Fibroblast of pulmonary artery (primary cell): Measurements from ENCODE around the gene TSEN54.

ENCODE experiments used
- DNase-seq: peaks from one replicate; pipeline ENCODE4 v3.0.0-alpha.2; 2010; ENCODE audit warnings: low read depth
- H3K4me3 ChIP-seq: replicated peaks from 2 replicates; pipeline ENCODE4 v1.5.1; 2011; ENCODE audit warnings: low read depth, mild to moderate bottlenecking, control low read depth, low read length, moderate library complexity
- CTCF ChIP-seq: IDR thresholded peaks from 2 replicates; pipeline ENCODE4 v1.5.1; 2011; ENCODE audit warnings: mild to moderate bottlenecking, control low read depth, low read length, inconsistent platforms; ENCODE audit errors: missing control alignments

The TSEN54 gene

GRCh38 chr17:75507733-75508719, 8.3 kb upstream of the TSEN54 start:
- no peak for TF ChIP-seq CTCF
- no peak overlapping the region for H3K4me3 ChIP-seq
- DNase-seq: no peak

DNA sequence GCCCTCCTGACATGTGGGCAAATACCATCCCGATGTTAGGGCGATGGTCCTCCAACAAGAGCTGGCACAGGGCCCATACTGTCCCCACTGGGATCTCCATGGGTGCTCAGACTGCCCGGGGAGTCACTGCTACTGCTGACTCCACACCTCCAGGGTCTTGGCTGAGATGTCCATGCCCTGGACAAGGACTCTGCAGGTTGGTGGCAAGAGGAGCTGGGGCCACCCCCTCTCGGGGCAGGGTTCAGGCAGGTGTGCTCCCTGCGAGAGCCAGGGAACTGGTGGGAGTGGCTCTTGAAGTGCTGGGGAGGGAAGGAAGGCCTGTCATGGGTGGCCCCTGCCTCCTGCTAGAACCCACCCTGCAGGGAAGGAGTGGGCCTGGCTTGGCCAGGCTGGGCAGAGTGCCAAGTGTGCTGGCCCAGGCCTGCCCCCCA, 7.4 kb upstream of the TSEN54 start:
- no peak overlapping the region for H3K4me3 ChIP-seq
- no peak for TF ChIP-seq CTCF
- DNase-seq: no peak

- no peak for DNase-seq
- no peak for TF ChIP-seq CTCF
- no peak overlapping the region for H3K4me3 ChIP-seq
These were observed 6.6 kb upstream of the TSEN54 start for GRCh38 chr17:75509528-75510258.

DNA sequence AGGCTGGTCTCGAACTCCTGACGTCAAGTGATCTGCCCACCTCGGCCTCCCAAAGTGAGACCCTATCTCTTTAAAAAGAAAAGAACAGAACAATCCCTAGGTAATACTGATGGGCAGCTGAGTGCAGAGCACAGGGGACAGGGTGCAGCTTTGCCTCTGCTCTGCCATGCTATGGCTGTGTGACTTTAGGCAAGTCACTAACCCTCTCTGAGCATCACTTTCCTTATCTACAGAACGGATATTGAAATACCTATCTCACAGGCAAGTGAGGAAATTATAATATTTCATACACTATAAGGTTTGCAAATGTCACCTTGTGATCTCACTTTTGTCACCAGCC, 5.1 kb upstream of the TSEN54 start:
- TF ChIP-seq CTCF: no peak
- no peak overlapping the region for H3K4me3 ChIP-seq
- DNase-seq: no peak

DNA sequence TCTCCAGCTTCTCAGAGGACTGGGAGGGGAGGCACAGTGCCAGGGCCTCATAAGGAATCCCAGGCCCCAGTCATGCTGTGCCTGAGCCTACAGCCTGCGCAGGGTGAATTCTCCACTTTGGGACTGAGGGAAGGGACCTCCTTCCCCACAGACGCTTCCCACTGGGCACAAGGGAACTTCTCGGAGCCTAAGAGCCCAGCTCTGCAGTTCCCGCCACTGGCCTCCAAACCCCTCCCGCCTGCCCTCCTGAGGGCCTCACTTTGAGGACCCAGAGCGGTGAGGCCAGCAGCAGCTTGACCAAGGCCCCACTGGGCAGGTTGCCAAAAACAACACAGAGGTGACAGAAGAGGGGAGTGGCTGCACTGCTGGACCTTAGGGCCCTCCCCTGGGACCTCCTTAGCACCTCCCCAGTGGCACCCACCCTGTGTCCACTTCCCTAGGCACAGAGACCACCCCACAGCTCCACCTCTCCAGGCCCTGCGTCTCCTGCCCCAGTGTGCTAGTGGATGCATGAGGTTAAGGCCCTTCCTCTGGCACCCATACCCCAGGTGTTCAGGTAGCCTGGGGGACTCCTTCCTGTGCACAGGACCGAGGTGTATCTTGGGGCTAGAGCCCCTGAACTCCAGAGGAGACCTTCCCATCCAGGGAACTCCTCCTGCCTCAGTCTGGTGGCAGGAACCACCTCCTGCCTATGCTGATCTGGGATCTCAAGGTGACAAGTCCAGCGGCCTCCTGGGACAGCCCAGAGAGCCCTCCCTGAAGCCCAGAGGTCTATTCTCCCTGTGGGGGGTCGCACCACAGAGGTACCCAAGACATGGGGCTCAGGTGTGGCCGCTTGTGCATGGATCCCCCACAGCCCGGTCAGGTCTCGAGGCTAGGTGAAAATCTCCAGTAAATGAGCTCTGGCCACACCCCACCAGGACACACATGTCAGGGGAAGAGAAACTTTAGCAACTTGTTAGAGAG, 4.4 kb upstream of the TSEN54 start:
- TF ChIP-seq CTCF: no peak
- no peak for DNase-seq
- H3K4me3 ChIP-seq: no peak overlapping the region

GRCh38 chr17:75512926-75513640, 3.2 kb upstream of the TSEN54 start:
- TF ChIP-seq CTCF: no peak
- no peak for DNase-seq
- no peak overlapping the region for H3K4me3 ChIP-seq
